Upper lobe of right lung (tissue), 1 donor: ENCODE measurements around the gene GTF2F1. TPM values are rescaled to one million over a fixed set of nuclear protein-coding genes. Genes with fewer than 3 reads are reported as not detected.
"Not testable (repeated sequence)": the region's sequence is repeated elsewhere in the genome, so short reads cannot be mapped to it uniquely, and the experiment has no call there.

Experiments used
- ATAC-seq: fragments of 200-7000 bp; cut with Tn5 transposase; one replicate; pipeline ENCODE4 v1.9.1; 2020; ENCODE audit warnings: mild to moderate bottlenecking, moderate library complexity
- DNase-seq: peaks from one replicate; pipeline ENCODE4 v3.0.0-alpha.2; 2020
- H3K27ac ChIP-seq: fragments of 200-600 bp; one replicate; pipeline ENCODE4 v1.8.0; 2022
- H3K27me3 ChIP-seq: fragments of 200-600 bp; one replicate; pipeline ENCODE4 v1.8.0; 2022; ENCODE audit warnings: mild to moderate bottlenecking
- H3K36me3 ChIP-seq: fragments of 200-600 bp; one replicate; pipeline ENCODE4 v1.8.0; 2022
- H3K4me1 ChIP-seq: fragments of 200-600 bp; one replicate; pipeline ENCODE4 v1.8.0; 2022
- H3K4me3 ChIP-seq: fragments of 200-600 bp; one replicate; pipeline ENCODE4 v1.8.0; 2022; ENCODE audit warnings: mild to moderate bottlenecking
- H3K9me3 ChIP-seq: fragments of 200-600 bp; one replicate; pipeline ENCODE4 v1.8.0; 2022
- intact Hi-C: fragments of 100-400 bp; cut with DNase I; formaldehyde crosslinking; loops from one replicate; pipeline ENCODE4 v1.11.0; 2022
- total RNA-seq: library from RNA; stranded (reverse); fragmentation: NEBNext Ultra II Directional; extraction: Animal tissue kit (Norgen Biotek cat#: 25700); gene quantifications from one replicate; pipeline ENCODE4 v1.2.1, GENCODE V29; 2021
- TF ChIP-seq, protein P1 (sequence below): fragments of 200-600 bp; IDR thresholded peaks from one replicate; pipeline ENCODE4 v1.8.0; 2022; ENCODE audit warnings: antibody characterized with exemption
- donor health status: DM: no; HTN: yes; CAD: no; lungs with severe emphysema.

The GTF2F1 gene
- total RNA-seq, 1 donor from 2014 or later = 47.4 TPM

DNA sequence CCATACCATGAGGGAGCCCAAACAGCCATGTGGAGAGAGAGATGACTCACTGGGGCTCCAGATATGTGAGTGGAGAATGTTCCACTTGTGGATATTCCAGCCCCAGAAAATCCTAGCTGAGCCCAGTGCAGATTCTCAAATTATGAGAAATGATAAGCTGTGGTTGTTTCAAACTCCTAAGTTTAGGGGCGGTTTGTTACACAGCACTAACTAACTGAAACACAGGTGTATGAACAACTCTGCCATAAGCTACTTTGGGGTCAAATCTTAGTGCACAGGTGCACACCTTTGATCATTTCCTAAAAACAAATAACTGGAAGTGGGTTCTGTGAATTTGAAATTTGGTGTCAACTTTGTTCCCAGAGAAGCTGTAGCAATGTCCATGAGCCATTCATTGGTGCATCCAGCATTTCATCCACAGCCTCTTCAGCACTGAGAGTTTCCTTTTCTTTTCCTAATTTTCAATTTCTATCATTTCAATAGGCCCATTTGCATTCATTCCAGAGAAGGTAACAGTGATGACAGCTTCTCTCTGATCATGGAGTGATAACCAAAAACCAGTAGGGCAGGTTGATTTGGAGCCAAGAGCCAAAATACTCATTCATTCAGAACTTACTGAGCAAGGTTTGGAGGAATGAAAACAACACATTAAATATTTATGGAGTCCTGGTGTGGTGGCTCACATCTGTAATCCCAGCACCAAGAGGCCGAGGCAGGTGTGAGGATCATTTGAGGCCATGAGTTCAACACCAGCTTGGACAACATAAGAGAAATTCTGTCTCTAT is 40.4 kb downstream of the GTF2F1 start:
- no peaks in the 10 kb centered on the region for H3K27me3 ChIP-seq
- H3K4me3 ChIP-seq = no peak overlapping the region
- H3K4me1 ChIP-seq = no peaks in the 10 kb centered on the region
- H3K36me3 ChIP-seq = no peaks in the 10 kb centered on the region
- intact Hi-C loops = no loop called here
- ATAC-seq (no peak), DNase-seq (no peak)
- no peaks in the 10 kb centered on the region for H3K9me3 ChIP-seq
- TF ChIP-seq, protein P1, sequence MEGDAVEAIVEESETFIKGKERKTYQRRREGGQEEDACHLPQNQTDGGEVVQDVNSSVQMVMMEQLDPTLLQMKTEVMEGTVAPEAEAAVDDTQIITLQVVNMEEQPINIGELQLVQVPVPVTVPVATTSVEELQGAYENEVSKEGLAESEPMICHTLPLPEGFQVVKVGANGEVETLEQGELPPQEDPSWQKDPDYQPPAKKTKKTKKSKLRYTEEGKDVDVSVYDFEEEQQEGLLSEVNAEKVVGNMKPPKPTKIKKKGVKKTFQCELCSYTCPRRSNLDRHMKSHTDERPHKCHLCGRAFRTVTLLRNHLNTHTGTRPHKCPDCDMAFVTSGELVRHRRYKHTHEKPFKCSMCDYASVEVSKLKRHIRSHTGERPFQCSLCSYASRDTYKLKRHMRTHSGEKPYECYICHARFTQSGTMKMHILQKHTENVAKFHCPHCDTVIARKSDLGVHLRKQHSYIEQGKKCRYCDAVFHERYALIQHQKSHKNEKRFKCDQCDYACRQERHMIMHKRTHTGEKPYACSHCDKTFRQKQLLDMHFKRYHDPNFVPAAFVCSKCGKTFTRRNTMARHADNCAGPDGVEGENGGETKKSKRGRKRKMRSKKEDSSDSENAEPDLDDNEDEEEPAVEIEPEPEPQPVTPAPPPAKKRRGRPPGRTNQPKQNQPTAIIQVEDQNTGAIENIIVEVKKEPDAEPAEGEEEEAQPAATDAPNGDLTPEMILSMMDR = no peak
- no peak overlapping the region for H3K27ac ChIP-seq

DNA sequence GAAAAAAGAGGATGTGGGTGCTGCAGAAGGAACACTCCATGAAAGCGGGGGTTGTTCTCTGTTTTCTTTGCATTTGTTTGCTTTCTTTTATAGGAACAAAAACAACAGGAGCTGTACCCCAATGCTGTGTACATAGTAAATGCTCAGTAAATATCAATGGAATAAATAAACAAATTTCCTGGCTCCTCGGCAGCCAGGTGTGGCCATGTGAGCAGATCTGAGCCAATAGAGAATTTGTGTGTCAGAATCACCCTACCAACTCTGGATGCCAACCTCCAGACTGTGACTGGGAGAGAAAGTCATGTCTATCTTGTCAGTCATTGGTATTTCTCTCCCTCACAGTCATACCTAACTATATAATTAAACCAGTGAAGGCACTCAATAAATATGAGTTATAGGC is 42.3 kb downstream of the GTF2F1 start:
- H3K36me3 ChIP-seq = no peaks in the 10 kb centered on the region
- H3K9me3 ChIP-seq = no peaks in the 10 kb centered on the region
- DNase-seq (no peak), ATAC-seq (no peak)
- no peaks in the 10 kb centered on the region for H3K27me3 ChIP-seq
- H3K27ac ChIP-seq = no peak overlapping the region
- no peaks in the 10 kb centered on the region for H3K4me1 ChIP-seq
- no peak overlapping the region for H3K4me3 ChIP-seq
- TF ChIP-seq, protein P1 = no peak
- intact Hi-C loops = no loop called here

DNA sequence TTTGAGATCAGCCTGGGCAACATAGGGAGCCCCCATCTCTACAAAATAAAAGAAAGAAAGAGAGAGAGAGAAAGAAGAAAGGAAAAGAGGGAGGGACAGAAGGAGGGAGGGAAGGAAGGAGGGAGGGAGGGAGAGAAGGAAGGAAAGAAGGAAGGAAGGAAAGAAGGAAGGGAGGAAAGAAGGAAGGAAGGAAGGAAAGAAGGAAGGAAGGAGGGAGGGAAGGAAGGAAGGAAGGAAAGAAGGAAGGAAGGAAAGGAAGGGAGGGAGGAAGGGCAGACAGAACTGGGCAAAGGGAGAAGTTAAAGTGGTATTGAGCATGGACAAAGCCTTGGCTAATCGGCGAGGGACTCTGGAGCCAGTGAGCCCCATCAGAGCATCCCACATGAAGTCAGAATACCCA is 43.7 kb downstream of the GTF2F1 start:
- H3K4me1 ChIP-seq, ATAC-seq, intact Hi-C loops, DNase-seq, H3K27me3 ChIP-seq, H3K27ac ChIP-seq, H3K4me3 ChIP-seq, H3K36me3 ChIP-seq, H3K9me3 ChIP-seq: not testable (repeated sequence)

DNA sequence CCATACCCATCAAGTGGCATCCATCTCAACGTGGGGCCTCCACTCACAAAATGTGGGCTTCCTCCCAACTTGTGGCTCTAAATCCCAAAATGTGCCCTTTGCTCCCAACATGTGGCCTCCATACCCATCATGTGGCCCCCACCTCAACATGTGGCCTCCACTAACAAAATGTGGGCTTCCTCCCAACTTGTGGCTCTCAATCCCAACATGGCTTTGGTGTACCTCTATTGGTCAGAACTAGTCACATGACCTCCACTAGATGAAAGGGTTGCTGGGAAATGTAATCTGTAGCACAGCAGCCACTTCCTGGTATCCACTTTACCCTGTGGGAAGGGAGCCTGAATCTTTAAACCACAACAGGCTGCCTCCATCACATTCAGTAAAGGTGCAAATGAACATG is 49.5 kb downstream of the GTF2F1 start:
- Histone ChIP-seq H3K27me3 (no peaks in the 10 kb centered on the region), H3K4me3 (no peak overlapping the region), H3K9me3 (no peaks in the 10 kb centered on the region), H3K36me3 (no peaks in the 10 kb centered on the region), H3K4me1 (no peaks in the 10 kb centered on the region), H3K27ac (no peak overlapping the region)
- intact Hi-C loops = no loop called here
- DNase-seq = no peak
- TF ChIP-seq, protein P1 = no peak
- no peak for ATAC-seq

DNA sequence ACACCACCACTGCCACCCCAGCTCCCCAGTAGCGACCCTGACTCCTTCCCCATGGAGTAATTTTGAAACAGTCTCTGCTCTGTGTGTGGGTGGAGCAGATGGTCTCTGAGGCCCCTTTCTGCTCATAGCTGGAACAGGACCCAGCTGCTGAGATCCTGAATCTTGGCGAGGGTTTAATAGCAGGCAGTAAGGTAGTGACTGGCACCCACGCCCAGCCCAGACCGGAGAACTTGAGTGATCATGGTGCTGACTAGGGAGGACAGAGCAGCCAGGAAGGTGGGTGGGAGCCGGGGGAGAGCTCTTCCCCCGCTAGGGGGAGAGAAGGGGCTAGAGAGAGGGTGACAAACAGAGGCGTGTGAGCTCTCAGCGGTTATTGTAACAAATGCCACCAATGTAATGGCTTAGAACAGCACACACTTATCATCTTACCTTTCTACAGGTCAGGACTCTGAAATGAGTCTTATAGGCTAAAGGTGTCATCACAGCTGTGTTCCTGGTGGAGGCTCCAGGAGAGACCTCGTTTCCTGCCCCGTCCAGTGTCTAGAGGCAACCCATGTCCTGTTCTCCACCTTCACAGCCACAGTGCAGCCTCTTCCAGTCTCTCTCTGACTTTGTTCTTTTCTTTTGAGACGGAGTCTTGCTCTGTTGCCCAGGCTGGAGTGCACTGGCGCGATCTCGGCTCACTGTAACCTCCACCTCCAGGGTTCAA is 52.3 kb downstream of the GTF2F1 start:
- DNase-seq (no peak), ATAC-seq (no peak)
- TF ChIP-seq, protein P1 = no peak
- H3K36me3 ChIP-seq = no peaks in the 10 kb centered on the region
- H3K27me3 ChIP-seq = no peaks in the 10 kb centered on the region
- H3K4me1 ChIP-seq = no peaks in the 10 kb centered on the region
- intact Hi-C loops = no loop called here
- no peak overlapping the region for H3K27ac ChIP-seq
- no peak overlapping the region for H3K4me3 ChIP-seq
- H3K9me3 ChIP-seq = no peaks in the 10 kb centered on the region

DNA sequence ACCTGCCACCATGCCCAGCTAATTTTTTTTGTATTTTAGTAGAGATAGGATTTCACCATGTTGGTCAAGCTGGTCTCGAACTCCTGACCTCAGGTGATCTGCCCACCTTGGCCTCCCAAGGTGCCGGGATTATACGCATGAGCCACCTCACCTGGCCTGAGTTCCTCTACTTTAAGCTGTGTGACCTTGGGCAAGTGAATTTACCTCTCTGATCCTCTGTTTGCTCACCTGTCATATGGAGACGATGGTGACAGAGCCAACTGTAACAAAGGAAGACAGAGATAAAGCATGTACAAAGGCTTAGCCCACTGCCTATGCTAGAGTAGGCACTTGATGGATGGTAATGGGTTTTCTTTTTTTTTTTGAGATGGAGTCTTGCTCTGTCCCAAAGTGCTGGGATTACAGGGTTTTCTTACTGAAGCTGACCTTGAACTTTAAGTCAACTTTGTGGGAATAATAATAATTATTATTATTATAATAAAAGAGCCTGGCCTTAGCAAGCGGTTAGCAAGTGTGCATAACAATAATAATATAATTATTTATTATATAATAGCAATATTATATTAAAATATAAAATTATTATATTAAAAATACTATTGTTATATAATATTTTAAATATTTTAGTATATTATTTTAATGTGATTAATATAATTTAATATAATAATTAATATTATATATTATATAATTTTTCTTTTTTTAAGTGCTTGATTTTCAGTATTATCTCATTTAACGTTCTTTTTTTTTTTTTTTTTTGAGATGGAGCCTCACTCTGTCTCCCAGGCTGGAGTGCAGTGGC is 58.3 kb downstream of the GTF2F1 start:
- TF ChIP-seq, protein P1 = no peak
- Histone ChIP-seq H3K4me3 (no peak overlapping the region), H3K27ac (no peak overlapping the region), H3K9me3 (no peaks in the 10 kb centered on the region), H3K4me1 (no peaks in the 10 kb centered on the region), H3K36me3 (no peaks in the 10 kb centered on the region), H3K27me3 (no peaks in the 10 kb centered on the region)
- DNase-seq (no peak), ATAC-seq (no peak)
- intact Hi-C loops = no loop called here
